K562 (cell line): Measurements from ENCODE around the gene TFAP2D. TPM values are rescaled to one million over a fixed set of nuclear protein-coding genes. Genes with fewer than 3 reads are reported as not detected.

ENCODE experiments used
- ARHGAP35 ChIP-seq: fragments of 450-650 bp; IDR thresholded peaks from 2 replicates; pipeline ENCODE4 v1.6.1; 2018; ENCODE audit not compliant: partially characterized antibody
- BHLHE40 ChIP-seq: IDR thresholded peaks from 2 replicates; pipeline ENCODE4 v1.6.1; 2011; ENCODE audit warnings: low read length, improper control_type of control experiment
- CBFA2T2 ChIP-seq: fragments of 450-650 bp; conservative IDR thresholded peaks from 2 replicates; pipeline ENCODE4 v1.6.1; 2017; ENCODE audit warnings: mild to moderate bottlenecking
- CHD1 ChIP-seq: fragments of 200-600 bp; sonication (generic); IDR thresholded peaks from one replicate; pipeline ENCODE4 v1.6.1; 2012; ENCODE audit warnings: mild to moderate bottlenecking, moderate library complexity, low read length, inconsistent platforms
- CHD2 ChIP-seq: IDR thresholded peaks from 2 replicates; pipeline ENCODE4 v1.6.1; 2011; ENCODE audit warnings: low read depth, low read length
- FIP1L1 ChIP-seq: fragments of 200-400 bp; formaldehyde crosslinking; IDR thresholded peaks from 2 replicates; pipeline ENCODE4 v1.6.1; 2018; ENCODE audit warnings: mild to moderate bottlenecking, low read depth, low read length; ENCODE audit not compliant: poor library complexity, severe bottlenecking
- HDAC2 ChIP-seq: fragments of 450-650 bp; IDR thresholded peaks from 2 replicates; pipeline ENCODE4 v1.6.1; 2016; ENCODE audit warnings: mild to moderate bottlenecking
- HDAC8 ChIP-seq: fragments of 450-650 bp; IDR thresholded peaks from 2 replicates; pipeline ENCODE4 v1.6.1; 2016; ENCODE audit warnings: mild to moderate bottlenecking, missing genetic modification characterization, moderate library complexity, missing compliant biosample characterization
- NCOA6 ChIP-seq: fragments of 450-650 bp; IDR thresholded peaks from 2 replicates; pipeline ENCODE4 v1.6.1; 2017; ENCODE audit warnings: mild to moderate bottlenecking
- PURB ChIP-seq: sonication (generic); formaldehyde crosslinking; IDR thresholded peaks from 2 replicates; pipeline ENCODE4 v1.9.0; 2021; ENCODE audit warnings: low read depth, mild to moderate bottlenecking, missing genetic modification reagents
- SPI1 ChIP-seq: IDR thresholded peaks from 2 replicates; pipeline ENCODE4 v1.6.1; 2011; ENCODE audit warnings: low read depth, low read length, control low read depth, borderline replicate concordance
- TFE3 ChIP-seq: fragments of 450-650 bp; formaldehyde crosslinking; IDR thresholded peaks from 2 replicates; pipeline ENCODE4 v1.4.0; 2020; ENCODE audit warnings: mild to moderate bottlenecking, mixed read lengths
- TGIF2 ChIP-seq: sonication (generic); formaldehyde crosslinking; IDR thresholded peaks from 2 replicates; pipeline ENCODE4 v1.8.1; 2022; ENCODE audit warnings: mild to moderate bottlenecking, missing genetic modification reagents, moderate library complexity
- ZNF23 ChIP-seq: fragments of 250-450 bp; sonication (Bioruptor Pico); IDR thresholded peaks from 2 replicates; pipeline ENCODE4 v1.4.0; 2020; ENCODE audit warnings: mild to moderate bottlenecking
- ZNF280B ChIP-seq: fragments of 250-450 bp; sonication (Bioruptor Pico); IDR thresholded peaks from 2 replicates; pipeline ENCODE4 v1.5.1; 2021; ENCODE audit warnings: mild to moderate bottlenecking
- ZNF408 ChIP-seq: fragments of 250-450 bp; sonication (Bioruptor Pico); IDR thresholded peaks from 2 replicates; pipeline ENCODE4 v1.4.0; 2020; ENCODE audit warnings: low read depth, mild to moderate bottlenecking, moderate library complexity
- ZNF584 ChIP-seq: fragments of 200-800 bp; sonication (Bioruptor generic); IDR thresholded peaks from 2 replicates; pipeline ENCODE4 v1.6.1; 2016; ENCODE audit warnings: low read depth, mild to moderate bottlenecking, missing genetic modification characterization, missing compliant biosample characterization
- polyA plus RNA-seq, 8 experiments: library from polyadenylated mRNA; depleted of rRNA in 4 of 8; stranded (reverse) in 5 of 8; unstranded in 3 of 8; fragments of >200 nt; fragmentation: Nextera tagmentation in 2 of 8; fragmentation: Illumina TruSeq in 1 of 8; extraction: Ambion mirVana in 2 of 8; extraction: Trizol in 1 of 8; gene quantifications; 2 replicates each; pipeline versions ENCODE4 v1.2.1 to v1.2.3, GENCODE V29; 2011 to 2014; ENCODE audit warnings: inconsistent platforms in 1 of 8, missing spikeins in 1 of 8
- total RNA-seq, 7 experiments: library from RNA; depleted of rRNA in 6 of 7; stranded (reverse); fragments of >200 nt in 6 of 7; fragmentation: Illumina TruSeq in 2 of 7; extraction: Trizol in 2 of 7; gene quantifications; 2 replicates each; pipeline versions ENCODE4 v1.2.1 to v1.2.3, GENCODE V29; 2011 to 2021; ENCODE audit warnings: low replicate concordance in 1 of 7
- TF ChIP-seq, protein P1 (sequence below): fragments of 250-450 bp; sonication (Bioruptor Pico); IDR thresholded peaks from 2 replicates; pipeline ENCODE4 v1.9.0; 2021; ENCODE audit warnings: mild to moderate bottlenecking, inconsistent platforms
- TF ChIP-seq, protein P2 (sequence below), 2 experiments: fragments of 200-800 bp in 1 of 2; sonication (Bioruptor generic) in 1 of 2; sonication (generic) in 1 of 2; formaldehyde crosslinking in 1 of 2; IDR thresholded peaks in 1 of 2; conservative IDR thresholded peaks in 1 of 2; 2 replicates each; pipeline versions ENCODE4 v1.5.0 to v1.6.1; 2016 to 2020; ENCODE audit warnings: missing compliant biosample characterization in 1 of 2, missing genetic modification characterization in 1 of 2, missing genetic modification reagents in 1 of 2
- TF ChIP-seq, protein P3 (sequence below), 3 experiments: IDR thresholded peaks in 2 of 3; conservative IDR thresholded peaks in 1 of 3; 2 replicates each; pipeline ENCODE4 v1.5.1; 2011 to 2012; ENCODE audit warnings: low read length in 3 of 3, mild to moderate bottlenecking in 3 of 3, control low read depth in 2 of 3, improper control_type of control experiment in 1 of 3, inconsistent platforms in 1 of 3, low read depth in 1 of 3, mixed read lengths in 1 of 3, moderate library complexity in 1 of 3; ENCODE audit not compliant: insufficient read depth in 2 of 3

The TFAP2D gene
- total and polyA plus RNA-seq, 9 of the 15 experiments (the other 6 are each of a cell fraction or from before 2014, with no cell fraction given), result not detected

DNA sequence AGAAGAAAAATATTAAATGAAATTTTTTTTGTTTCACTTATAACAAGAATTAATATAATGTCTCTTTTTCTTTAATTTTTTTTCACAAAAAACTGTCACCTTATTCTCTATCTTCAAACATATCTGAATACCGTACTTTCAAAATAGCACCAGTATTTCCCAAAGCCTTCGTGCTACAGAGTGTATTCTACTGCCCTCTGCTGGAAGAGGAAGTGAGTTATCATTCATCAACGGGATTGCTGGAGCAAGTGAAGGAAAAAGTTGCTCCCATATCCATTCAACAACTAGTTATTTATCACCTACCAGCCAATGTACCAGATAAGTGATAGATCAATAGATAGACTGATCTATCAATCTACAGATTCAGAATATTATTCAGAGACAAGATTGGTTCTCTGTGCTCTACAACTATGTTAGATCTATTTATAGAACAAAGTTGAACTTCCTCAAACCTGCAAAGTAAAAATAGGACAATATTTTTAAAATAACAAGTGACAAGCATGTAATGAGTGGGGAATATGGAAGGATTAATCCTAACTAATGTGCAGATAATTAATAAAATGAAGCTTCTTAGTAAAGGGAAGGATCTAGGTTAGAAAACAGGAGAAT lies 78.7 kb downstream of the TFAP2D start (continued):
- TF ChIP-seq ZNF408 (CRISPR knock-in tag) (no peak), PURB (CRISPR knock-in tag) (no peak), BHLHE40 (no peak), CHD2 (no peak), TFE3 (CRISPR knock-in tag) (no peak), CBFA2T2 (no peak), FIP1L1 (no peak), HDAC8 (no peak), ZNF280B (CRISPR knock-in tag) (no peak), HDAC2 (no peak), SPI1 (peak; percentile 68), ZNF584 (CRISPR knock-in tag) (no peak), ARHGAP35 (no peak), CHD1 (no peak), TGIF2 (CRISPR knock-in tag) (no peak), ZNF23 (CRISPR knock-in tag) (no peak), NCOA6 (no peak)
- TF ChIP-seq, protein P1, sequence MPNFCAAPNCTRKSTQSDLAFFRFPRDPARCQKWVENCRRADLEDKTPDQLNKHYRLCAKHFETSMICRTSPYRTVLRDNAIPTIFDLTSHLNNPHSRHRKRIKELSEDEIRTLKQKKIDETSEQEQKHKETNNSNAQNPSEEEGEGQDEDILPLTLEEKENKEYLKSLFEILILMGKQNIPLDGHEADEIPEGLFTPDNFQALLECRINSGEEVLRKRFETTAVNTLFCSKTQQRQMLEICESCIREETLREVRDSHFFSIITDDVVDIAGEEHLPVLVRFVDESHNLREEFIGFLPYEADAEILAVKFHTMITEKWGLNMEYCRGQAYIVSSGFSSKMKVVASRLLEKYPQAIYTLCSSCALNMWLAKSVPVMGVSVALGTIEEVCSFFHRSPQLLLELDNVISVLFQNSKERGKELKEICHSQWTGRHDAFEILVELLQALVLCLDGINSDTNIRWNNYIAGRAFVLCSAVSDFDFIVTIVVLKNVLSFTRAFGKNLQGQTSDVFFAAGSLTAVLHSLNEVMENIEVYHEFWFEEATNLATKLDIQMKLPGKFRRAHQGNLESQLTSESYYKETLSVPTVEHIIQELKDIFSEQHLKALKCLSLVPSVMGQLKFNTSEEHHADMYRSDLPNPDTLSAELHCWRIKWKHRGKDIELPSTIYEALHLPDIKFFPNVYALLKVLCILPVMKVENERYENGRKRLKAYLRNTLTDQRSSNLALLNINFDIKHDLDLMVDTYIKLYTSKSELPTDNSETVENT, result no peak
- TF ChIP-seq, protein P2, sequence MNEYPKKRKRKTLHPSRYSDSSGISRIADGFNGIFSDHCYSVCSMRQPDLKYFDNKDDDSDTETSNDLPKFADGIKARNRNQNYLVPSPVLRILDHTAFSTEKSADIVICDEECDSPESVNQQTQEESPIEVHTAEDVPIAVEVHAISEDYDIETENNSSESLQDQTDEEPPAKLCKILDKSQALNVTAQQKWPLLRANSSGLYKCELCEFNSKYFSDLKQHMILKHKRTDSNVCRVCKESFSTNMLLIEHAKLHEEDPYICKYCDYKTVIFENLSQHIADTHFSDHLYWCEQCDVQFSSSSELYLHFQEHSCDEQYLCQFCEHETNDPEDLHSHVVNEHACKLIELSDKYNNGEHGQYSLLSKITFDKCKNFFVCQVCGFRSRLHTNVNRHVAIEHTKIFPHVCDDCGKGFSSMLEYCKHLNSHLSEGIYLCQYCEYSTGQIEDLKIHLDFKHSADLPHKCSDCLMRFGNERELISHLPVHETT (CRISPR knock-in tag; conservative IDR thresholded peaks at IDR 0.05 in 1 of 2, IDR thresholded peaks at IDR 0.05 in 1 of 2), result no peak
- TF ChIP-seq, protein P3, sequence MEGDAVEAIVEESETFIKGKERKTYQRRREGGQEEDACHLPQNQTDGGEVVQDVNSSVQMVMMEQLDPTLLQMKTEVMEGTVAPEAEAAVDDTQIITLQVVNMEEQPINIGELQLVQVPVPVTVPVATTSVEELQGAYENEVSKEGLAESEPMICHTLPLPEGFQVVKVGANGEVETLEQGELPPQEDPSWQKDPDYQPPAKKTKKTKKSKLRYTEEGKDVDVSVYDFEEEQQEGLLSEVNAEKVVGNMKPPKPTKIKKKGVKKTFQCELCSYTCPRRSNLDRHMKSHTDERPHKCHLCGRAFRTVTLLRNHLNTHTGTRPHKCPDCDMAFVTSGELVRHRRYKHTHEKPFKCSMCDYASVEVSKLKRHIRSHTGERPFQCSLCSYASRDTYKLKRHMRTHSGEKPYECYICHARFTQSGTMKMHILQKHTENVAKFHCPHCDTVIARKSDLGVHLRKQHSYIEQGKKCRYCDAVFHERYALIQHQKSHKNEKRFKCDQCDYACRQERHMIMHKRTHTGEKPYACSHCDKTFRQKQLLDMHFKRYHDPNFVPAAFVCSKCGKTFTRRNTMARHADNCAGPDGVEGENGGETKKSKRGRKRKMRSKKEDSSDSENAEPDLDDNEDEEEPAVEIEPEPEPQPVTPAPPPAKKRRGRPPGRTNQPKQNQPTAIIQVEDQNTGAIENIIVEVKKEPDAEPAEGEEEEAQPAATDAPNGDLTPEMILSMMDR (IDR thresholded peaks at IDR 0.05 in 2 of 3, conservative IDR thresholded peaks at IDR 0.05 in 1 of 3; ENCODE audit: insufficient read depth in 2 of 3, low read depth in 1 of 3, low read length in 3 of 3), result peak; percentile 71 to 83 (median 74)
